Measurements from ENCODE around the gene GALNS. TPM values are rescaled to one million over a fixed set of nuclear protein-coding genes. Genes with fewer than 3 reads are reported as not detected.

Gene GALNS
- total and polyA plus RNA-seq, 2 of the 8 experiments (the other 6 are each of a cell fraction or from before 2014, with no cell fraction given), result 8.9 to 17.8 TPM

DNA sequence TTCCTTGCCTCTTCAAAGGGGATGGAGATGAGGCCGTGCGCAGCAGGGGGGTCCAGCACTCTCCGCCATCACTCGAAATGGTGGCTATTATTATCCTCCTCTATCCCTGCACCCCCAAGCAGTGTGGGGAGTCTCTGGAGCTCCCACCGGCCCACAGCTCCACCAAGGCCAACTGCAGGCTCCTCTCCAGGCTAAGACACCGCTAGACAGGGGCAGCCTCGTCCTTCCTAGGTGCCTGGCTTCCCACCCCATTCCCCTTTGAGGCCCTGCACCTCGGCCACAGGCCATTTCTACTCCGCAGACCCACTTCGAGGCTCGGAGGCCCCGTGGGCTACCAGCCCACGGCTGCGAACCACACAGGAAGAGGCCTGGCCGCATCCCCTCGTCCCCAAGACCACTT is 49.3 kb upstream of the GALNS start:
- H3K23me2 ChIP-seq (ENCODE audit: low read depth, low read length), result no peaks in the 10 kb centered on the region
- TF ChIP-seq, protein P1, sequence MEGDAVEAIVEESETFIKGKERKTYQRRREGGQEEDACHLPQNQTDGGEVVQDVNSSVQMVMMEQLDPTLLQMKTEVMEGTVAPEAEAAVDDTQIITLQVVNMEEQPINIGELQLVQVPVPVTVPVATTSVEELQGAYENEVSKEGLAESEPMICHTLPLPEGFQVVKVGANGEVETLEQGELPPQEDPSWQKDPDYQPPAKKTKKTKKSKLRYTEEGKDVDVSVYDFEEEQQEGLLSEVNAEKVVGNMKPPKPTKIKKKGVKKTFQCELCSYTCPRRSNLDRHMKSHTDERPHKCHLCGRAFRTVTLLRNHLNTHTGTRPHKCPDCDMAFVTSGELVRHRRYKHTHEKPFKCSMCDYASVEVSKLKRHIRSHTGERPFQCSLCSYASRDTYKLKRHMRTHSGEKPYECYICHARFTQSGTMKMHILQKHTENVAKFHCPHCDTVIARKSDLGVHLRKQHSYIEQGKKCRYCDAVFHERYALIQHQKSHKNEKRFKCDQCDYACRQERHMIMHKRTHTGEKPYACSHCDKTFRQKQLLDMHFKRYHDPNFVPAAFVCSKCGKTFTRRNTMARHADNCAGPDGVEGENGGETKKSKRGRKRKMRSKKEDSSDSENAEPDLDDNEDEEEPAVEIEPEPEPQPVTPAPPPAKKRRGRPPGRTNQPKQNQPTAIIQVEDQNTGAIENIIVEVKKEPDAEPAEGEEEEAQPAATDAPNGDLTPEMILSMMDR (IDR thresholded peaks at IDR 0.05; ENCODE audit: control extremely low read depth in 1 of 3, insufficient read depth in 1 of 3, low read depth in 1 of 3, low read length in 3 of 3), result no peak
- no peak for TF ChIP-seq HDAC6 (IDR thresholded peaks at IDR 0.05; ENCODE audit: low read depth, low read length)
- TF ChIP-seq RFX5 (IDR thresholded peaks at IDR 0.05; ENCODE audit: borderline replicate concordance, low read depth, low read length), result no peak
- TF ChIP-seq SIRT6 (IDR thresholded peaks at IDR 0.05; ENCODE audit: low read length), result no peak
- TF ChIP-seq, protein P2, sequence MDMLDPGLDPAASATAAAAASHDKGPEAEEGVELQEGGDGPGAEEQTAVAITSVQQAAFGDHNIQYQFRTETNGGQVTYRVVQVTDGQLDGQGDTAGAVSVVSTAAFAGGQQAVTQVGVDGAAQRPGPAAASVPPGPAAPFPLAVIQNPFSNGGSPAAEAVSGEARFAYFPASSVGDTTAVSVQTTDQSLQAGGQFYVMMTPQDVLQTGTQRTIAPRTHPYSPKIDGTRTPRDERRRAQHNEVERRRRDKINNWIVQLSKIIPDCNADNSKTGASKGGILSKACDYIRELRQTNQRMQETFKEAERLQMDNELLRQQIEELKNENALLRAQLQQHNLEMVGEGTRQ (IDR thresholded peaks at IDR 0.05; ENCODE audit: low read length), result no peak
- no peak for TF ChIP-seq ZNF274 (IDR thresholded peaks at IDR 0.05; ENCODE audit: borderline replicate concordance, extremely low read depth, low read length)
- TF ChIP-seq CBX5 (IDR thresholded peaks at IDR 0.05; ENCODE audit: low read depth, low read length), result no peak
- no peak for TF ChIP-seq SP4 (IDR thresholded peaks at IDR 0.05; ENCODE audit: low read length)
- TF ChIP-seq SIN3A (conservative IDR thresholded peaks at IDR 0.05 in 1 of 2, IDR thresholded peaks at IDR 0.05 in 1 of 2; ENCODE audit: low read depth in 1 of 2, low read length in 2 of 2), result no peak
- no peaks in the 10 kb centered on the region for H3K79me1 ChIP-seq (ENCODE audit: low read depth, low read length)
- H2BK5ac ChIP-seq (ENCODE audit: low read depth, low read length), result no peak overlapping the region; the same call in 1 of the 2 replicates
- H3K79me2 ChIP-seq (ENCODE audit: control insufficient read depth in 1 of 2, insufficient read depth in 2 of 2, low read length in 2 of 2), result no peaks in the 10 kb centered on the region
- no peaks in the 10 kb centered on the region for H3K9me3 ChIP-seq (ENCODE audit: insufficient read depth in 2 of 2, low read depth in 1 of 2, low read length in 1 of 2)
- DNase-seq (ENCODE audit: low read depth in 1 of 2, low spot score in 2 of 2), result no peak
- no peak overlapping the region for H3K4me3 ChIP-seq (ENCODE audit: extremely low read depth in 1 of 4, insufficient read depth in 2 of 4, low read depth in 3 of 4, low read length in 4 of 4)
- H4K91ac ChIP-seq (replicated peaks; ENCODE audit: insufficient read length, low read length), result no peak overlapping the region
- H3K27me3 ChIP-seq (replicated peaks in 1 of 4; ENCODE audit: control insufficient read depth in 3 of 4, extremely low read depth in 1 of 4, insufficient read depth in 3 of 4, low read length in 3 of 4), result no peaks in the 10 kb centered on the region
- no peak overlapping the region for H3K9ac ChIP-seq (replicated peaks in 1 of 4; ENCODE audit: extremely low read depth in 1 of 4, low read depth in 3 of 4, low read length in 3 of 4)
- H3K56ac ChIP-seq (replicated peaks; ENCODE audit: insufficient read length, low read depth, low read length), result no peak overlapping the region
- no peak overlapping the region for H2AFZ ChIP-seq (ENCODE audit: low read length)
- no peak overlapping the region for H3K18ac ChIP-seq (ENCODE audit: extremely low read depth, low read length)
- no peak overlapping the region for H2BK120ac ChIP-seq (replicated peaks; ENCODE audit: low read depth, low read length)
- no peak overlapping the region for H3K4ac ChIP-seq (replicated peaks; ENCODE audit: insufficient read length, low read depth, low read length)
- H4K5ac ChIP-seq (ENCODE audit: insufficient read length, low read depth, low read length), result no peak overlapping the region
- 84% methylated on average over 14 of the region's 16 CpGs; no CpG with 5 or more reads in 1 of the 2 experiments for WGBS, 2 experiments (ENCODE audit: extremely low coverage in 1 of 2, insufficient coverage in 1 of 2, insufficient read length in 1 of 2, insufficient replicate concordance in 2 of 2, low coverage in 1 of 2, low lambda C conversion rate in 2 of 2, missing lambda C conversion rate in 1 of 2)
- peak overlapping the region; percentile 27; the same call in 1 of the 2 replicates for H2BK12ac ChIP-seq (ENCODE audit: low read depth, low read length)
- H2BK20ac ChIP-seq (ENCODE audit: low read length), result no peak overlapping the region
- peaks cover 0 to 8% (median 4%) of the 10 kb centered on the region in 4 experiments; a peak in 3 of 7 replicates for H3K4me1 ChIP-seq (replicated peaks in 1 of 4; ENCODE audit: control insufficient read depth in 3 of 4, insufficient read depth in 4 of 4, low read length in 3 of 4)
- ChIA-PET POLR2A (ENCODE audit: partially characterized antibody) (interaction anchor here (0.9 to 1.3 kb wide), 2 partner anchors 9 to 49 kb away, joined by 4 to 5 read pairs; partner anchors contain the start of gene TRAPPC2L), CTCF (ENCODE audit: partially characterized antibody) (interaction anchor here (0.6 to 1.4 kb wide), 4 partner anchors 30 to 225 kb away, joined by 3 read pairs; no protein-coding TSS in a partner anchor)
- peak overlapping the region in 1 of 2 experiments; percentile 1; a peak in 1 of 4 replicates for H3K4me2 ChIP-seq (ENCODE audit: insufficient read depth in 1 of 2, low read depth in 2 of 2, low read length in 2 of 2)
- H2BK15ac ChIP-seq (ENCODE audit: low read length), result no peak overlapping the region
- H2AK5ac ChIP-seq (ENCODE audit: low read depth, low read length), result no peak overlapping the region
- no peak overlapping the region for H3K27ac ChIP-seq (ENCODE audit: low read depth, low read length)
- no peaks in the 10 kb centered on the region for H3K36me3 ChIP-seq (ENCODE audit: control insufficient read depth in 2 of 4, insufficient read depth in 4 of 4, low read length in 3 of 4)
- no peak overlapping the region for H4K8ac ChIP-seq (ENCODE audit: extremely low read depth, insufficient read depth, low read length)
- peaks cover 0 to 4% of the 10 kb centered on the region in 2 experiments for H4K20me1 ChIP-seq (replicated peaks in 1 of 2; ENCODE audit: control insufficient read depth in 1 of 2, insufficient read depth in 2 of 2, low read length in 2 of 2)
- no peak overlapping the region for H3K23ac ChIP-seq (ENCODE audit: insufficient read length)
- no peak overlapping the region for H3K14ac ChIP-seq (ENCODE audit: insufficient read length)
- FAIRE-seq, result no peak
